Measurements from ENCODE around the gene ATP6V1F.
"Not testable (repeated sequence)": the region's sequence is repeated elsewhere in the genome, so short reads cannot be mapped to it uniquely, and the experiment has no call there.

ATP6V1F gene

GRCh38 chr7:128903621-128904361 is 41.1 kb downstream of the ATP6V1F start:
- DNase-seq (ENCODE audit: low spot score): no peak

- peak; percentile 49 for DNase-seq (ENCODE audit: low spot score)
These were observed 41.9 kb downstream of the ATP6V1F start for GRCh38 chr7:128904381-128905197.

GRCh38 chr7:128906001-128906765 is 43.5 kb downstream of the ATP6V1F start:
- DNase-seq (ENCODE audit: low spot score): no peak

GRCh38 chr7:128906766-128907559 is 44.3 kb downstream of the ATP6V1F start:
- DNase-seq (ENCODE audit: low spot score): no peak

DNA sequence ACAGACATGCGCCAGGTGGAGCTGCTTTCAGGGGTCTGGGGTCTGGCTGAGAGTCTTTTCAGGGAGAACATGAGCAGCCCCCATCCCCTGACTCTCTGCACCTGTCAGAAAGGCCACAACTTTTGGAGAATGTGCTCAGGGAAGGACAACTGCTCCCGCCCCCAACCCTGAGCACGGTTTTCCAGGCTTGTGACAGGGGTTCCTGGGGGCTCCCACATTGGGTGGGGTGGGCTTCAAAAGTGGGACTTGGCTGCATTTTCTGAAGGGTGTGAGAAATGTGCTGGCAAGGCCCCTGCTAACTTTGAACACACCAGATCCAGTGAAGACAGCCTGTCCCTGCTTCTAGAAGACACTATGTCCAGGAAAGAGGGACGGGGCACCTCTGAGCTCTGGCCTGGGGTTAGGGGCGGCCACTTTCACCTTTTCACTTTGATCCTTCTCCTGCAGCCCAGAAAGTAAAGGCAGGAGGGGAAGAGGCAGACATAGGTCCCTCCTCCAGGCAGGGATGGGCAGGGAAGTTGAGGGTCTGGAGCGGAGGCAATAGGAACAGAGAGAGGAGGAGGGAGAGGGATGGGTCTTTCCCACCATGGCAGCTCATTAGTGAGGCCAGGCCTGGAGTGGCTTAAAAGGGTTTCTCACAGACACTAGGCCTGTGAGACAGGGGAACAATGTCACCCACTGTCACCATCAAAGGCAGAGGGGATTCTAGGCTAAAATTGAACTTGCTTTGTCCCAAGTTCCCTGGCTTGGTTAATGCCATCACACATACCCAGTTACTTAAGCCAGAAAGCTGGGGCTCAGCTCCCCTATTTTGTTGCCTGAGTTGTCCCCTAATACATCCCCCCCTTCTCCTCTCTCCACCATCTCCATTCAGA is 46.3 kb downstream of the ATP6V1F start:
- DNase-seq (ENCODE audit: low spot score): no peak

- no peak for DNase-seq (ENCODE audit: low spot score)
These were observed 47.2 kb downstream of the ATP6V1F start for GRCh38 chr7:128909625-128910568.

- no peak for DNase-seq (ENCODE audit: low spot score)
These were observed 47.9 kb downstream of the ATP6V1F start, which contains the start of gene KCP for GRCh38 chr7:128910569-128910945. KCP (minus strand) TSS chr7:128910709; CDS start chr7:128910676, 33 bp downstream.

GRCh38 chr7:128911423-128912031 is 48.9 kb downstream of the ATP6V1F start:
- no peak for DNase-seq (ENCODE audit: low spot score)

DNA sequence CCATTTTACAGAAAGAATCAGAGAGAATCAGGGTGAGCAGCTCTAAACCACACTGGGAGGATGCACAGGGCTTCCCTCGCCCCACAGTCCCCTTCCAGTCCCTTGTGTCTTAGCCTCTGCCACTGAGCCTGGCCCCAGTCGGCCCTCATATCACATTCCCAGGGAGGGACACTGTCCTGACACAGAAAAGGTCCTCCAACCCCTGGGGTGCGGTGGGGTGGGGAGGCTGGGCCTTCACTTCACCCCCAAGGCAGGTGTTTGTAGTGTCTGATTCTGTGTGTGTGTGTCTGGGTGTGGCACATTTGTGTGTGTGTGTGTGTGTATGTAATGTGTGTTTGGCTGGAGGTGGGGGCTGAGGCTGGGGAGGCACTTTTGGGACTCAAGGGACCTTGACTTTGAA is 49.6 kb downstream of the ATP6V1F start:
- no peak for DNase-seq (ENCODE audit: low spot score)

DNA sequence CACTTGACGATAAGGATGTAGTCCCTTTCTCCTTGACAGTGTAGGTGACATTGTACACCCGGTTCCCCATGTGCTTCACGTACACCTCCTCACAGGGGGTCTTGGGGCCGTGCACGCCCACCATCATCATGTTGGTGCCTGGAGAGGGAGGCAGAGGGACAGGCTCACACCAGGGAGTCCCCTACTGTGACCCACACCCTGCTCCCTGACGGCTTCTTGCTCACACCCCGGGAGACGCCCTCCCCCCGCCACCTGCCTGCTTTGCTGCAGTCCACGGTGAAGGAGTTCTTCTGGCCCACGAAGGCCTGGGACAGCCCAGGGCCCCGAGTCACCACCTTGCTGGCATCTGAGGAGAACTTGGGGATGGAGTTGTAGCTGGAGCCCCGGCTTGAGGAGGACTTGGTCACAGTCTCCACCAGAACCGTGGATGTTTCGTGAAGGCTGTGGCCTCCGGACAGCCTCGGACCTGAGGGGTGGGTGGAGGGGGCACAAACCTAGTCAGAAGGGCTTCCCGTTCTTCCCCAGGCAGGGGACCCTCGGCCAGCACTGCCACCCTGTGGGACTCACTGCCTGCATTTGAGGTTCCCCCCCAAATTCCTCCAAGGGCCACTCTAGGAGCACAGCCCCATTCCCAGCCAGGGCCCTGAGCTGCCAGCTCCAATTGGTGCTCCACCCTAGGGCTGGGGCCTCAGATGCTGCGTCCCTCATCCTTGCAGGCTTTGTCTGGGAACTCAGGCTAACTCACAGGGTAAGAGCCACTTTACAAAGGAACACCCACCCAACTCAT is 50.2 kb downstream of the ATP6V1F start:
- DNase-seq (ENCODE audit: low spot score): not testable (repeated sequence)

DNA sequence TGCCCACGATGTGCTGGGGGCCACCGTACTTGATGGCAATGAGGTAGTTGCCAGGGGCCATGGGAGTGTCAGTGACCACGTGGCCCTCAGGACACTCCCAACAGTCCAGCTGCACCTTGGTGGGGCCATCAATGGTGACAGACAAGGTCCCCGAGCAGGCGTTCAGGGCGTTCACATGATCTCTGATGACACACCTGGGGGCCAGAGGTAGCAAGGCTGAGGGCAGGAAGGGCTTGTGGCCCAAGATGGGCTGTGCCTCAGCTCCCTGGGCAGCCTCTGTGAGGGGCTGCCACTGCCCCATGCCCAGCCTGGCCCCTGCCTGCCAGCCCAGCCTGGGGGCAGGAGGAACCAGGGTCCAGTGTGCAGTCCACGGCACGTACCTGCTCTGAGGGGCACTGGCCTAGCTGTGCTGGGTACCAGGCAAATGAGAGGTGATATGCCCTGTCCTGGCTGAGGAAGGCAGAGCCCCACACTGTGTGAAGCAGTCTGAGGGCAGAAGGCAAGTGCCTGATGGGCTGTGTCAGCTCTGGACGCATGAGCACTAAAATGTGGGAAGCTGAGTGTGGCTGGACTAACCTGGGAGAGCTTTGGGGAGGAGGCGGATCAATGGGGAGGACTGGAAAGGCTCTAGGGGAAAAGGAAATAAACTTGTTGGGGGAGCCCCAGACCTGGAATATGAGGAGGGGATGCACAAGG is 51.4 kb downstream of the ATP6V1F start:
- DNase-seq (ENCODE audit: low spot score): no peak

- DNase-seq (ENCODE audit: low spot score): no peak
These were observed 52.0 kb downstream of the ATP6V1F start for GRCh38 chr7:128914566-128915151.

DNA sequence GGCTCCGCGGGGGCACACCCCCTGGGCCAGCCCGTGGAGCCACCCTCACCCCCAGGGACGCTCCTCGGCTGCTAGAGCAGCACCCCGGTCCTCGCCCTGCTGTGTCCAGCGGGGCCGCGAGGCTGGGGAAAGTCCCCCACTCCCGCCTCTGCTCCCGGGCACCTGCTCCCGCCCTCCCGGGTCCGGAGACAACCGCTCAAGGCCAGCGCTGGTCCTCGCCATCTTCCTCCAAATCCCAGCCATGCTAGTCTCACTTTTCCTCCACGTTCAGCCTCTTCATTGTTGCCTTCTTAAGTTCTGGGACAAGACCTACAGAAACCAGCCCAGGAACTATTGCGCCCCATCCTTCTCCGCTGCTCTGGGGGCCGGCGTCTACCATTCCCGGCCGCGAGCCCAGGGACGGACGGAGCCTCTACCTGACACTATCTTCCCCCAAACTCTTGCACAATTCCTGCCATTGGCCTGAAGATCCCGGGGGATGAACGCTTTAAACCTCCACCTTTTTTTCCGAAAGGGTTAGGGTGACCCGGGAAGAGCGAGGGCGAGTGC is 52.7 kb downstream of the ATP6V1F start:
- no peak for DNase-seq (ENCODE audit: low spot score)
